Keratinocyte (primary cell): ENCODE measurements around the gene C1orf174.

Experiments used
- EZH2 ChIP-seq: IDR thresholded peaks from one replicate; pipeline ENCODE4 v1.6.1; 2012; ENCODE audit warnings: inconsistent platforms, mild to moderate bottlenecking, low read length, moderate library complexity
- TF ChIP-seq, protein P1 (sequence below), 3 experiments: IDR thresholded peaks in 1 of 3; conservative IDR thresholded peaks in 1 of 3; optimal IDR thresholded peaks in 1 of 3; 2 replicates in 2 of 3; 3 replicates in 1 of 3; pipeline versions ENCODE3 to v1.5.1; 2011; ENCODE audit warnings: low read length in 3 of 3, mild to moderate bottlenecking in 3 of 3, moderate library complexity in 2 of 3, control low read depth in 1 of 3, inconsistent platforms in 1 of 3; ENCODE audit not compliant: insufficient read depth in 2 of 3; ENCODE audit errors: extremely low read depth in 1 of 3

- TF ChIP-seq, protein P1, sequence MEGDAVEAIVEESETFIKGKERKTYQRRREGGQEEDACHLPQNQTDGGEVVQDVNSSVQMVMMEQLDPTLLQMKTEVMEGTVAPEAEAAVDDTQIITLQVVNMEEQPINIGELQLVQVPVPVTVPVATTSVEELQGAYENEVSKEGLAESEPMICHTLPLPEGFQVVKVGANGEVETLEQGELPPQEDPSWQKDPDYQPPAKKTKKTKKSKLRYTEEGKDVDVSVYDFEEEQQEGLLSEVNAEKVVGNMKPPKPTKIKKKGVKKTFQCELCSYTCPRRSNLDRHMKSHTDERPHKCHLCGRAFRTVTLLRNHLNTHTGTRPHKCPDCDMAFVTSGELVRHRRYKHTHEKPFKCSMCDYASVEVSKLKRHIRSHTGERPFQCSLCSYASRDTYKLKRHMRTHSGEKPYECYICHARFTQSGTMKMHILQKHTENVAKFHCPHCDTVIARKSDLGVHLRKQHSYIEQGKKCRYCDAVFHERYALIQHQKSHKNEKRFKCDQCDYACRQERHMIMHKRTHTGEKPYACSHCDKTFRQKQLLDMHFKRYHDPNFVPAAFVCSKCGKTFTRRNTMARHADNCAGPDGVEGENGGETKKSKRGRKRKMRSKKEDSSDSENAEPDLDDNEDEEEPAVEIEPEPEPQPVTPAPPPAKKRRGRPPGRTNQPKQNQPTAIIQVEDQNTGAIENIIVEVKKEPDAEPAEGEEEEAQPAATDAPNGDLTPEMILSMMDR (optimal IDR thresholded peaks at IDR 0.05 in 1 of 3, IDR thresholded peaks at IDR 0.05 in 1 of 3, conservative IDR thresholded peaks at IDR 0.05 in 1 of 3; ENCODE audit: extremely low read depth in 1 of 3, insufficient read depth in 2 of 3, low read length in 3 of 3): no peak
- no peak for TF ChIP-seq EZH2
Measured at GRCh38 chr1:3944578-3945125, 44.6 kb upstream of the C1orf174 start.
